Transverse colon (tissue), 4 donors: ENCODE results near the gene NPIPB6. TPM values are rescaled to one million over a fixed set of nuclear protein-coding genes. Genes with fewer than 3 reads are reported as not detected.

Source experiments
- DNase-seq: peaks from one replicate; pipeline ENCODE4 v3.0.0-alpha.2; 2019
- H3K27ac ChIP-seq, 4 donors: fragments of 200-600 bp; sonication (generic); 2 replicates each; pipeline ENCODE4 v1.5.1; 2016 to 2018; ENCODE audit warnings: inconsistent platforms in 4 of 4
- H3K27me3 ChIP-seq: fragments of 200-600 bp; sonication (generic); 2 replicates; pipeline ENCODE4 v1.5.1; 2017; ENCODE audit warnings: inconsistent platforms
- H3K36me3 ChIP-seq, 4 donors: fragments of 200-600 bp; sonication (generic); 2 replicates each; pipeline ENCODE4 v1.5.1; 2017 to 2019; ENCODE audit warnings: inconsistent platforms in 4 of 4
- H3K4me1 ChIP-seq, 4 donors: fragments of 200-600 bp; sonication (generic); 2 replicates each; pipeline ENCODE4 v1.5.1; 2017 to 2020; ENCODE audit warnings: inconsistent platforms in 4 of 4
- H3K4me3 ChIP-seq, 4 donors: fragments of 200-600 bp; sonication (generic); 1 replicate in 1 of 4; 2 replicates in 3 of 4; pipeline versions ENCODE4 v1.5.1 to v1.6.1; 2017 to 2019; ENCODE audit warnings: inconsistent platforms in 4 of 4
- H3K9me3 ChIP-seq, 2 donors: fragments of 200-600 bp; sonication (generic); 2 replicates each; pipeline ENCODE4 v1.5.1; 2017 to 2019; ENCODE audit warnings: inconsistent platforms in 2 of 2
- CTCF ChIP-seq, 5 experiments: fragments of 200-600 bp in 3 of 5; fragments of 450-650 bp in 2 of 5; sonication (generic) in 3 of 5; IDR thresholded peaks; 1 replicate in 2 of 5; 2 replicates in 3 of 5; pipeline ENCODE4 v1.5.1; 2016 to 2017; ENCODE audit warnings: antibody characterized with exemption in 5 of 5, inconsistent platforms in 3 of 5, mild to moderate bottlenecking in 2 of 5, moderate library complexity in 1 of 5
- EP300 ChIP-seq: sonication (generic); formaldehyde crosslinking; IDR thresholded peaks from one replicate; pipeline ENCODE4 v1.6.1; 2017; ENCODE audit warnings: antibody characterized with exemption, low read depth
- POLR2A ChIP-seq: fragments of 450-650 bp; IDR thresholded peaks from one replicate; pipeline ENCODE4 v1.6.1; 2016; ENCODE audit warnings: antibody characterized with exemption, mild to moderate bottlenecking, moderate library complexity
- POLR2AphosphoS5 ChIP-seq, 3 donors: sonication (generic); formaldehyde crosslinking; IDR thresholded peaks; one replicate each; pipeline ENCODE4 v1.6.1; 2016; ENCODE audit warnings: antibody characterized with exemption in 3 of 3
- WGBS, 2 donors: methylation state at CpG; one replicate each; pipeline ENCODE4 v1.1.5; 2018; ENCODE audit warnings: low coverage in 1 of 2; 5-methylcytosine and 5-hydroxymethylcytosine counted together
- in situ Hi-C, 4 donors: fragments of 200-750 bp; cut with MboI; loops; one replicate each; pipeline versions ENCODE4 v1.15.0 to v1.15.1; 2017; ENCODE audit warnings: low sequenced_read_pairs in 3 of 4, low pct_ligation_motif_present in 1 of 4, low pct_unique_long_range_greater_than_20kb in 1 of 4
- intact Hi-C: fragments of 100-400 bp; cut with DNase I; formaldehyde crosslinking; loops from one replicate; pipeline ENCODE4 v1.15.1; 2023; ENCODE audit warnings: low total_unique reads
- total RNA-seq, 4 donors: library from RNA; depleted of rRNA; stranded (reverse); fragments of >200 nt; gene quantifications; one replicate each; pipeline ENCODE4 v1.1.0, GENCODE V29; 2016

Gene NPIPB6
- total RNA-seq, 4 donors from 2014 or later, result 5.8 to 12.7 TPM; not detected in 2

DNA sequence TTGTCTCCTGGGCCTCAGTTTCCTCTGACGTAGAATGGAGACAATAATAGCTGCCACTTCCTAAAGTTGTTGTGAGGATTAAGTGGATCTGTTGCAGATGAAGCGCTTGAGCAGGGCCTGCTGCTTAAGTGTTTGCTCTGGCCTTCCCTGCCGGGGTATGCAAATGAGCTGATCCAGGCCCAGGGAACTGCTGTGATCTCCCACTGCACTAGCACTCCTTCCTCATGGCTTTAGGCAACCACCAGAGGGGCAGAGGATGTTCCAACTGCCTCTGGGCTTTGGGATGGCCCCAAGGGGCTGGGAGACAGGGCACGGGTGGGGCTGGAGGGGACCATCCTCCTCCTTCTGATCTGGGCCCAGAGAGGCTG, 64.8 kb downstream of the NPIPB6 start:
- in situ Hi-C loops (no loop called here), intact Hi-C loops (no loop called here)
- 69% methylated on average over 4 of the region's 4 CpGs; no CpG with 5 or more reads in 1 of the 2 donors for WGBS, 2 donors
- TF ChIP-seq POLR2AphosphoS5 (IDR thresholded peaks at IDR 0.05) (no peak), POLR2A (no peak), CTCF (IDR thresholded peaks at IDR 0.05) (no peak), EP300 (no peak)
- H3K27ac ChIP-seq, result no peak overlapping the region
- peaks cover 0 to under 1% (median under 1%) of the 10 kb centered on the region in 4 donors for H3K4me1 ChIP-seq
- no peaks in the 10 kb centered on the region for H3K9me3 ChIP-seq
- no peak overlapping the region for H3K4me3 ChIP-seq
- peaks cover 7% of the 10 kb centered on the region for H3K27me3 ChIP-seq
- H3K36me3 ChIP-seq, result no peaks in the 10 kb centered on the region
- no peak for DNase-seq

GRCh38 chr16:28297784-28298510, 65.4 kb downstream of the NPIPB6 start:
- in situ Hi-C loops, result no loop called here
- intact Hi-C loops, result no loop called here

DNA sequence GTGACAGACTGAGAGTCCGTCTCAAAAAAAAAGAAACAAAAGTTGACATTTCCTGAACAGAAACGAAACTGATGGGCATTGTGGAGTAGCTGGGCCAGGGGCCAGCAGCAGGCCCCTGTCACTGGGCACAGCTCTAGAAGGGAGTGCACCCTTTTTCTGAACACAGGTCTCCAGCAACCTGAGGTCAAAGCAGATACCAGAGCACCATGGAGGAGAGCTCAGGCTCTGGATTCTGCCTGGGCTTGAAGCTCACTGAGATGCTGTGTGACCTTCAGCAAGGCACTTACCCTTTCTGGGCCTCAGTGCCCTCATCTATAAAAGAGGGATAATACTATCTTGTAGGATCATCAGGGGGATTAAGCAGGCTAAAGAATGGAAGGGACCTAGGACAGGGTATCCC, 66.0 kb downstream of the NPIPB6 start:
- Histone ChIP-seq H3K36me3 (no peaks in the 10 kb centered on the region), H3K27ac (no peak overlapping the region), H3K4me1 (peaks cover 6 to 11% (median 10%) of the 10 kb centered on the region in 4 donors), H3K27me3 (peaks cover 17% of the 10 kb centered on the region), H3K4me3 (no peak overlapping the region), H3K9me3 (no peaks in the 10 kb centered on the region)
- TF ChIP-seq POLR2A (no peak), POLR2AphosphoS5 (IDR thresholded peaks at IDR 0.05) (no peak), EP300 (no peak), CTCF (IDR thresholded peaks at IDR 0.05) (no peak)
- intact Hi-C loops (no loop called here), in situ Hi-C loops (no loop called here)
- DNase-seq, result no peak
- 50% methylated on average over 2 of the region's 2 CpGs; no CpG with 5 or more reads in 1 of the 2 donors for WGBS, 2 donors

More at GRCh38 chr16:28297784-28298510, 65.4 kb downstream of the NPIPB6 start:
- Histone ChIP-seq H3K27ac (no peak overlapping the region), H3K36me3 (no peaks in the 10 kb centered on the region), H3K9me3 (no peaks in the 10 kb centered on the region), H3K4me1 (peaks cover 3 to 6% (median 5%) of the 10 kb centered on the region in 4 donors), H3K4me3 (no peak overlapping the region), H3K27me3 (peaks cover 12% of the 10 kb centered on the region)
- no peak for DNase-seq
- no peak for TF ChIP-seq POLR2A
- TF ChIP-seq CTCF (IDR thresholded peaks at IDR 0.05), result no peak
- no peak for TF ChIP-seq POLR2AphosphoS5 (IDR thresholded peaks at IDR 0.05)
- TF ChIP-seq EP300, result no peak
- 69% methylated on average over 11 of the region's 11 CpGs; no CpG with 5 or more reads in 1 of the 2 donors for WGBS, 2 donors

DNA sequence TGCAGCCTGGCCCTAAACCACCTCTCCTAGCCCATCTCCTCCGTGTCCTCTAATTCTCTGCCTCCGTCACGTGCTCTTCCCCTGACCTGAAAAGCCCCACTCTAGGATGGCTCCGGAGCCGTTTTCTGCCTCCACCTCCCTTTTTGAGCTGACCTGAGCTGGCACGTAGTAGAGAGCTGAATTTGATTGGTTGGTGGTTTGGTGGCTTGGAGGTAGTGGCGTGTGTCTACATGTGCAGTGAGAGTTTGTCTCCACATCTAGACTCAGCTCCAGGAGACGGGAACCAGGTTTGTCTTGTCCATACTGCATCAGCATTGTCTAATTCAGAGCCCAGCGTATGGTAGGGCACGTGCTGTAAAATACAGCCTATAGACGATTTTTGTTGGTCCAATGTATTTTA, 68.0 kb downstream of the NPIPB6 start:
- H3K4me3 ChIP-seq, result no peak overlapping the region
- DNase-seq, result no peak
- TF ChIP-seq EP300 (no peak), POLR2A (no peak), POLR2AphosphoS5 (IDR thresholded peaks at IDR 0.05) (no peak), CTCF (IDR thresholded peaks at IDR 0.05) (no peak)
- intact Hi-C loops, result no loop called here
- H3K27ac ChIP-seq, result no peak overlapping the region
- in situ Hi-C loops, result no loop called here
- no peaks in the 10 kb centered on the region for H3K9me3 ChIP-seq
- H3K27me3 ChIP-seq, result peaks cover 17% of the 10 kb centered on the region
- 85% methylated on average over 11 of the region's 11 CpGs; no CpG with 5 or more reads in 1 of the 2 donors for WGBS, 2 donors
- H3K36me3 ChIP-seq, result no peaks in the 10 kb centered on the region
- peaks cover 6 to 15% (median 13%) of the 10 kb centered on the region in 4 donors for H3K4me1 ChIP-seq
